GM12872 (cell line): ENCODE results near the gene CLCN5.

ENCODE experiments used
- TF ChIP-seq, protein P1 (sequence below): IDR thresholded peaks from 3 replicates; pipeline ENCODE4 v1.5.1; 2011; ENCODE audit warnings: low read depth, mild to moderate bottlenecking, low read length, moderate library complexity; ENCODE audit not compliant: insufficient read depth

The CLCN5 gene

DNA sequence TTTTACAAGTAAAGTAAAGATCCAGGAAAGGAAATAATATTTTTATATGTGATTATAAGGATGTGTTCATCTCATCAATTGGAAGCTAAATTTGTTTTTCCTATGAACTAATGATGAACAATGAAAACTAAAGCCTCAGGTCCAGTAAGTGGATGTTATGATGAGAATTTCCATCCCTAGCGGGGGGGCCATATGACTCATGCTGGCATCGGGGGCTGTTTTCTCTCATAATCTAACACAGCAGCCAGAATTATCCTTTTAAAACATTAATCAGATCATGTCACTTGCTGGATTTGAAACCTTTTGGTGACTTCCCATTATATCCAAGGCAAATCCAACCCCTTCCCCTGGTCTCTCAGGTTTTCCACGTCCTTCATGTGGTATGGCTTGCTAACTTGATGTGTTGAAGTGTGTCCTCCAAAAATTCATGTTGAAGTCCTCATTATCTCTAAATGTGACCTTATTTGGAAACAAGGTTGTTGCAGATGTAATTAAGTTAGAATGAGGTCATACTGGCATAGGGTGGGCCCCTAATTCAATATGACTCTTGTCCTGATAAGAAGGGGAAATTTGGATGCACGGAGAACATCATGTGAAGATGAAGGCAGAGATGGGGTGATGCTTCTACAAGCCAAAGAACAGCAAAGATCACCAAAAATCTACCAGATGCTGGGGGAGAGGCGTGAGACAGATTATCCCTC is 181.6 kb downstream of the CLCN5 start:
- TF ChIP-seq, protein P1, sequence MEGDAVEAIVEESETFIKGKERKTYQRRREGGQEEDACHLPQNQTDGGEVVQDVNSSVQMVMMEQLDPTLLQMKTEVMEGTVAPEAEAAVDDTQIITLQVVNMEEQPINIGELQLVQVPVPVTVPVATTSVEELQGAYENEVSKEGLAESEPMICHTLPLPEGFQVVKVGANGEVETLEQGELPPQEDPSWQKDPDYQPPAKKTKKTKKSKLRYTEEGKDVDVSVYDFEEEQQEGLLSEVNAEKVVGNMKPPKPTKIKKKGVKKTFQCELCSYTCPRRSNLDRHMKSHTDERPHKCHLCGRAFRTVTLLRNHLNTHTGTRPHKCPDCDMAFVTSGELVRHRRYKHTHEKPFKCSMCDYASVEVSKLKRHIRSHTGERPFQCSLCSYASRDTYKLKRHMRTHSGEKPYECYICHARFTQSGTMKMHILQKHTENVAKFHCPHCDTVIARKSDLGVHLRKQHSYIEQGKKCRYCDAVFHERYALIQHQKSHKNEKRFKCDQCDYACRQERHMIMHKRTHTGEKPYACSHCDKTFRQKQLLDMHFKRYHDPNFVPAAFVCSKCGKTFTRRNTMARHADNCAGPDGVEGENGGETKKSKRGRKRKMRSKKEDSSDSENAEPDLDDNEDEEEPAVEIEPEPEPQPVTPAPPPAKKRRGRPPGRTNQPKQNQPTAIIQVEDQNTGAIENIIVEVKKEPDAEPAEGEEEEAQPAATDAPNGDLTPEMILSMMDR: no peak

DNA sequence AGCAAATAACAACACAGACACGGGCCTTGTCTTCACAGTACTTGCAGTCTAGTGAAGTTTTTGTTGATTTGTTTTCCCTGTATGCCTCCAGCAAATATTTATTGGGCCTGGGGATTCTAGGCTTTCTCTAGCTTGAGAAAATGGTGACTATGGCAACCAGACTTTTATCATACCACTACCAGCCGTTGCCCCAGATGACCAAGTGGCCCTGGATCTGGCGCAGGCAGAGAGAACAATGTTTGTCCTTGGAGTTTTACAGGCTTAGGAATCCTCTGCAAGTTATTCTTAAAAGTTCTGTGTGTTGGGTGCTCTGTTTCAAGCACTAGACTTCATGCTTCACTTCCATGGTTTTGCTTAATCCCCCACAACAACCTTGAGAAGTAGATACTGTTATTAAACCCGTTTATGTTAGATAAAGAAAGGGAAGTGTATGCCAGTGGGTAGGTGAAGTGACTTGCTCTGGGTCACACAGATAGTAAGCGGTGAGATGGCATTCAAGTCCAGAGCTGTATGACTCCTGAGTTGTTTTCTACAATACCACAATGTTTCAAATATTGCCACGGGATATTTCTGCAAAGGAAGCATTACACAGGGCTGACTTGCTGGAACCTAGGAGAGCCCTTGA is 183.8 kb downstream of the CLCN5 start:
- TF ChIP-seq, protein P1: no peak

DNA sequence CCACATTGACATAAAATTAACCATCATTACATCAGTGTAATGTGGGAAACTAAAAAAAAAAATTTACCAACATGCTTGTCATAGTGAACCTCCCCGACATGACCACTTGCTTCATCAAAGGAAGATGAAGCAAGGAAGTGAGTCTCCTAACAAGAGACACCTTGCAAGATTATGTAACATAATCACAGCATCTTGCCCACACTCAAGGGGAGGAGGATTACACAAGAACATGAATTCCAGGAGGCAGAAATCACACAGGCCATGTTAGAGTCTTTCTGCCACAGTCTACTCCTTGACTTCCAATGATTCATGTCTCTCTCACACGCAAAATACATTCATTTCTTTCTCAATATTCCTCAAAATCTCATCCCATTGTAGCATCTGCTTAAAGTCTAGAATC is 185.1 kb downstream of the CLCN5 start:
- TF ChIP-seq, protein P1: no peak

DNA sequence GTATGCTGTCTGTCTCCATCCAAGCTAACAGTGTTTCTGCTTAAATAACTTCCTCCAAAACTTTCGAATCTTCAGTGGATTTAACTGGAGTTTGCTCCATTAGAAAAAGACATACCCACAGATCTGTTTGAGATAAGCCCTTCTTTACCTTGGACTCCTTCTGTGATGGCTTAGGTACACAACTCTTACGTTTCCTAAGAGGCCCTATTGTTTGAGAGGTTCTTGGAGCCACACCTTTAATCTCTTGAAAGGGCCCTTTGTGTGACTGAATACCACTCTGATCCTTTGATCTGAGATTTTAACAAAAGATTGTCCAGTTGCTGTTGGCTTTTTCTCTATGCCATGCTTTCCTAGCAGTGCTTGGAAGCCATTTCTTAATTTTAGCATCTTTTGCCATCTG is 185.9 kb downstream of the CLCN5 start:
- TF ChIP-seq, protein P1: no peak

DNA sequence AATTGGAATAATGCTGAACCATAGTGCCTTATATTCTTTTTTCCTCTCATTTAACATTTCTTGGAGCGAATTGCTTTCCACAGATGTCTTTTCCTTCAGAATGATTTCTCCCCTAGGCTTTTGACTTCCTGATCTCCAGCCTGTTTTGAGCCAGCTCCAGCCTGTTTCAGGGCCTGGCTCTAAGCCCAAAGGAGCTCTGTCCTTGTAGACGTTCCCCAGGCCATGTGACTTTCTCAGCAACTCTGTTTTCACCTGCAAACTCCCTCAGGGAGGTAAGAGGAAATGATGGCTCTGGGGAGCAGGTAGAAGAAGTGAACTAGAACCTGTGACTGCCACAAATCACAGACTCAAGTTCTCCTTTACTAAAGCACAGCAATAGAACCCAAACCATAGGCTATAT is 189.3 kb downstream of the CLCN5 start:
- TF ChIP-seq, protein P1: no peak

DNA sequence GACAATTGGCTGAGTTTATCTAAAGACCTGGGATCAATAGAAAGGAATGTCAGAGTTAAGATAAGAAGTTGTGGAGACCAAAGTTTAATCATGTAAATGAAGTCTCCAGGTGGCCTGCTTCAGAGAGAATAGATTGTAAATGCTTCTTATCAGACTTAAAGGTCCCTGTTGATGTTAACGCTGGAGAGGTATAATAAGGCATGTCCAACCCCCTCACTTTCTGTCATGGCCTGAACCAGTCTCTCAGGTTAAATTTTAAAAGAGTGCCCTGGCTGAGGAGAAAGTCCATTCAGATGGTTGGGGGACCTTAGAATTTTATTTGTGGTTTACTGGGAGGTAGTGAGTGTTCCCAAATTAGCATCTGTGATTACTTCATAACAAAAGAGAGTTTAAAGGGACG is 191.7 kb downstream of the CLCN5 start:
- TF ChIP-seq, protein P1: no peak

DNA sequence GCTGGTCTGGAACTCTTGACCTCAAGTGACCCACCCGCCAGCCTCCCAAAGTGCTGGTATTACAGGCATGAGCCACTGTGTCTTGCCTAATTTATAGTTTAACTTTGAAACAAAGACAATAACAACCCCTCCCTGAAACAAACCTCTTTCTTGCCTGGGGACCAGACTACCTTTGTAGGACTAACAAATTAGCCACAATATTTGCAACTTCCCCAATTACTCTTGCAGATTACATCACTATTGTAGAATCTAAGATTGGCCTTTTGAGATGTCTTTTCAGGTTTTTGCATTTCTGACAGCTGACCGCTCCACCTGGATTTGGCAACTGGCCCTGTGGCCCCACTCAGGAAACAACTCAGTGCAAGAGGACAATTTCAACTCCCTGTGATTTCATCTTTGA is 193.6 kb downstream of the CLCN5 start:
- TF ChIP-seq, protein P1: no peak
